C4-2B (cell line): Measurements from ENCODE around the gene DDX54.

ENCODE experiments used
- H3K27ac ChIP-seq: fragments of 450-650 bp; 2 replicates; pipeline ENCODE4 v1.5.1; 2017
- CTCF ChIP-seq: fragments of 450-650 bp; conservative IDR thresholded peaks from 2 replicates; pipeline ENCODE4 v1.5.1; 2017; ENCODE audit warnings: mild to moderate bottlenecking
- ZFX ChIP-seq: fragments of 450-650 bp; IDR thresholded peaks from 2 replicates; pipeline ENCODE4 v1.6.1; 2017

The DDX54 gene

GRCh38 chr12:113130457-113131135, 54.7 kb downstream of the DDX54 start:
- TF ChIP-seq ZFX: no peak
- TF ChIP-seq CTCF: peak; percentile 21
- no peak overlapping the region for H3K27ac ChIP-seq

GRCh38 chr12:113129664-113130456, 55.4 kb downstream of the DDX54 start:
- TF ChIP-seq CTCF (no peak), ZFX (no peak)
- H3K27ac ChIP-seq: no peak overlapping the region

GRCh38 chr12:113128802-113129663, 56.2 kb downstream of the DDX54 start:
- no peak overlapping the region for H3K27ac ChIP-seq
- no peak for TF ChIP-seq CTCF
- TF ChIP-seq ZFX: no peak

GRCh38 chr12:113127791-113128199, 57.5 kb downstream of the DDX54 start:
- TF ChIP-seq ZFX: no peak
- no peak for TF ChIP-seq CTCF
- H3K27ac ChIP-seq: no peak overlapping the region

- TF ChIP-seq ZFX (no peak), CTCF (no peak)
- no peak overlapping the region for H3K27ac ChIP-seq
Observed at GRCh38 chr12:113120670-113121370, 64.5 kb downstream of the DDX54 start.

GRCh38 chr12:113119980-113120669, 65.2 kb downstream of the DDX54 start:
- H3K27ac ChIP-seq: no peak overlapping the region
- TF ChIP-seq CTCF (no peak), ZFX (no peak)
